ENCODE measurements around the gene NRM.
A peak's percentile ranks its signal among the peaks of the same experiment; 100 is the strongest.

The NRM gene

GRCh38 chr6:30688569-30688968 is 2.2 kb downstream of the NRM start:
- no peaks in the 10 kb centered on the region for H3K27me3 Mint-ChIP-seq
- no peaks in the 10 kb centered on the region for H3K9me3 Mint-ChIP-seq
- intact Hi-C loops (cut with micrococcal nuclease) = no loop called here
- peak overlapping the region; percentile 93 for H3K4me3 Mint-ChIP-seq
- peaks cover 48% of the 10 kb centered on the region for H3K4me1 Mint-ChIP-seq (ENCODE audit: low read depth)
- peaks cover 65% of the 10 kb centered on the region for H3K36me3 Mint-ChIP-seq (ENCODE audit: low read depth)
- H3K27ac Mint-ChIP-seq = peak overlapping the region; percentile 91

- H3K27me3 Mint-ChIP-seq = no peaks in the 10 kb centered on the region
Measured at GRCh38 chr6:30687659-30688431, 2.9 kb downstream of the NRM start.

GRCh38 chr6:30686908-30687658 is 3.7 kb downstream of the NRM start:
- Mint-ChIP-seq H3K36me3 (ENCODE audit: low read depth) (peaks cover 80% of the 10 kb centered on the region), H3K9me3 (no peaks in the 10 kb centered on the region), H3K27ac (peak overlapping the region; percentile 91), H3K4me3 (peak overlapping the region; percentile 93), H3K4me1 (ENCODE audit: low read depth) (peaks cover 56% of the 10 kb centered on the region), H3K27me3 (no peaks in the 10 kb centered on the region)
- intact Hi-C loops (cut with micrococcal nuclease) = loop anchor here (1.0 kb wide), 1 partner anchor 30 kb away; the partner anchor contains the start of gene MDC1

More at GRCh38 chr6:30687659-30688431, 2.9 kb downstream of the NRM start:
- peaks cover 49% of the 10 kb centered on the region for H3K4me1 Mint-ChIP-seq (ENCODE audit: low read depth)
- peak overlapping the region; percentile 91 for H3K27ac Mint-ChIP-seq
- H3K9me3 Mint-ChIP-seq = no peaks in the 10 kb centered on the region
- H3K36me3 Mint-ChIP-seq (ENCODE audit: low read depth) = peaks cover 72% of the 10 kb centered on the region
- peak overlapping the region; percentile 93 for H3K4me3 Mint-ChIP-seq
- intact Hi-C loops (cut with micrococcal nuclease) = loop anchor here (1.0 kb wide), 1 partner anchor 29 kb away; the partner anchor contains the start of gene MDC1

- Mint-ChIP-seq H3K27ac (peak within 1 kb of the TSS; percentile 91), H3K9me3 (no peaks in the 10 kb centered on the region), H3K4me3 (peak within 1 kb of the TSS; percentile 93), H3K36me3 (ENCODE audit: low read depth) (peaks cover 88% of the 10 kb centered on the region), H3K27me3 (no peaks in the 10 kb centered on the region), H3K4me1 (ENCODE audit: low read depth) (peaks cover 59% of the 10 kb centered on the region)
- intact Hi-C loops (cut with micrococcal nuclease) = no loop called here
Measured at GRCh38 chr6:30686009-30686907, 4.5 kb downstream of the NRM start, which contains the start of gene PPP1R18. Gene PPP1R18 (minus strand): TSS chr6:30686645. CDS start chr6:30686018, 627 bp downstream.

GRCh38 chr6:30685157-30686008 is 5.4 kb downstream of the NRM start:
- peaks cover 93% of the 10 kb centered on the region for H3K36me3 Mint-ChIP-seq (ENCODE audit: low read depth)
- no peaks in the 10 kb centered on the region for H3K27me3 Mint-ChIP-seq
- peaks cover 65% of the 10 kb centered on the region for H3K4me1 Mint-ChIP-seq (ENCODE audit: low read depth)
- H3K9me3 Mint-ChIP-seq = no peaks in the 10 kb centered on the region
- peak overlapping the region; percentile 93 for H3K4me3 Mint-ChIP-seq
- intact Hi-C loops (cut with micrococcal nuclease) = no loop called here
- H3K27ac Mint-ChIP-seq = peak overlapping the region; percentile 91

GRCh38 chr6:30684386-30685156 is 6.2 kb downstream of the NRM start:
- H3K36me3 Mint-ChIP-seq (ENCODE audit: low read depth) = peaks cover 98% of the 10 kb centered on the region
- H3K27ac Mint-ChIP-seq = peak overlapping the region; percentile 91
- H3K9me3 Mint-ChIP-seq = no peaks in the 10 kb centered on the region
- no peaks in the 10 kb centered on the region for H3K27me3 Mint-ChIP-seq
- H3K4me3 Mint-ChIP-seq = peak overlapping the region; percentile 93
- intact Hi-C loops (cut with micrococcal nuclease) = no loop called here
- peaks cover 65% of the 10 kb centered on the region for H3K4me1 Mint-ChIP-seq (ENCODE audit: low read depth)

- intact Hi-C loops (cut with micrococcal nuclease) = loop anchor here (2.0 kb wide), 1 partner anchor 67 kb away; the partner anchor contains the start of genes MRPS18B and PPP1R10
- Mint-ChIP-seq H3K4me3 (peak overlapping the region; percentile 93), H3K9me3 (no peaks in the 10 kb centered on the region), H3K27ac (peak overlapping the region; percentile 91), H3K36me3 (ENCODE audit: low read depth) (peaks cover 100% of the 10 kb centered on the region), H3K4me1 (ENCODE audit: low read depth) (peaks cover 65% of the 10 kb centered on the region), H3K27me3 (no peaks in the 10 kb centered on the region)
Measured at GRCh38 chr6:30683980-30684338, 6.8 kb downstream of the NRM start.

- intact Hi-C loops (cut with micrococcal nuclease) = loop anchor here (2.0 kb wide), 1 partner anchor 67 kb away; the partner anchor contains the start of genes MRPS18B and PPP1R10
- Mint-ChIP-seq H3K27ac (peak overlapping the region; percentile 91), H3K36me3 (ENCODE audit: low read depth) (peaks cover 100% of the 10 kb centered on the region), H3K4me1 (ENCODE audit: low read depth) (peaks cover 63% of the 10 kb centered on the region), H3K9me3 (no peaks in the 10 kb centered on the region), H3K27me3 (no peaks in the 10 kb centered on the region), H3K4me3 (peak overlapping the region; percentile 93)
Measured at GRCh38 chr6:30683183-30683979, 7.4 kb downstream of the NRM start.

GRCh38 chr6:30682143-30683117 is 8.4 kb downstream of the NRM start:
- intact Hi-C loops (cut with micrococcal nuclease) = loop anchor here (2.0 kb wide), 1 partner anchor 66 kb away; the partner anchor contains the start of genes MRPS18B and PPP1R10
- Mint-ChIP-seq H3K27ac (peak overlapping the region; percentile 91), H3K27me3 (no peaks in the 10 kb centered on the region), H3K4me1 (ENCODE audit: low read depth) (peaks cover 53% of the 10 kb centered on the region), H3K9me3 (no peaks in the 10 kb centered on the region), H3K4me3 (peak overlapping the region; percentile 93), H3K36me3 (ENCODE audit: low read depth) (peaks cover 100% of the 10 kb centered on the region)

GRCh38 chr6:30681766-30682142 is 9.0 kb downstream of the NRM start:
- Mint-ChIP-seq H3K36me3 (ENCODE audit: low read depth) (peaks cover 100% of the 10 kb centered on the region), H3K9me3 (no peaks in the 10 kb centered on the region), H3K4me1 (ENCODE audit: low read depth) (peaks cover 57% of the 10 kb centered on the region), H3K27ac (peak overlapping the region; percentile 91), H3K27me3 (no peaks in the 10 kb centered on the region), H3K4me3 (peak overlapping the region; percentile 93)
- intact Hi-C loops (cut with micrococcal nuclease) = loop anchor here (2.0 kb wide), 1 partner anchor 65 kb away; the partner anchor contains the start of genes MRPS18B and PPP1R10
